Nephron (organoid): ENCODE data around the gene RPTOR.

ENCODE experiments used
- H3K27ac Mint-ChIP-seq, 3 experiments: 2 replicates each; pipeline ENCODE4 v1.8.0; 2020; ENCODE audit warnings: mixed read lengths in 3 of 3, mild to moderate bottlenecking in 2 of 3, moderate library complexity in 1 of 3
- H3K27me3 Mint-ChIP-seq: 2 replicates; pipeline ENCODE4 v1.8.0; 2021; ENCODE audit warnings: low read depth, mild to moderate bottlenecking, moderate library complexity, mixed read lengths
- H3K36me3 Mint-ChIP-seq: 2 replicates; pipeline ENCODE4 v1.8.0; 2020; ENCODE audit warnings: low read depth, mixed read lengths
- H3K4me1 Mint-ChIP-seq: 2 replicates; pipeline ENCODE4 v1.8.0; 2020; ENCODE audit warnings: mixed read lengths
- H3K4me3 Mint-ChIP-seq, 3 experiments: 2 replicates each; pipeline ENCODE4 v1.8.0; 2020; ENCODE audit warnings: mild to moderate bottlenecking in 3 of 3, mixed read lengths in 3 of 3, moderate library complexity in 2 of 3
- H3K9me3 Mint-ChIP-seq: 2 replicates; pipeline ENCODE4 v1.8.0; 2020; ENCODE audit warnings: mixed read lengths
- CTCF ChIP-seq, 3 experiments: fragments of 200-600 bp; sonication (generic); IDR thresholded peaks; one replicate each; pipeline ENCODE4 v1.5.0; 2021; ENCODE audit warnings: antibody characterized with exemption in 3 of 3; ENCODE audit not compliant: unreplicated experiment in 3 of 3

RPTOR gene

GRCh38 chr17:80848449-80849102 lies 303.9 kb downstream of the RPTOR start:
- Mint-ChIP-seq H3K4me3 (no peak overlapping the region), H3K4me1 (peaks cover 12% of the 10 kb centered on the region), H3K27me3 (no peaks in the 10 kb centered on the region), H3K9me3 (no peaks in the 10 kb centered on the region), H3K36me3 (peaks cover 24% of the 10 kb centered on the region), H3K27ac (no peak overlapping the region)
- TF ChIP-seq CTCF (IDR thresholded peaks at IDR 0.05; ENCODE audit: unreplicated experiment in 3 of 3): no peak

GRCh38 chr17:80849119-80849518 lies 304.5 kb downstream of the RPTOR start:
- H3K9me3 Mint-ChIP-seq: no peaks in the 10 kb centered on the region
- no peak overlapping the region for H3K4me3 Mint-ChIP-seq
- H3K4me1 Mint-ChIP-seq: peaks cover 12% of the 10 kb centered on the region
- no peaks in the 10 kb centered on the region for H3K27me3 Mint-ChIP-seq
- TF ChIP-seq CTCF (IDR thresholded peaks at IDR 0.05; ENCODE audit: unreplicated experiment in 3 of 3): no peak
- no peak overlapping the region for H3K27ac Mint-ChIP-seq
- H3K36me3 Mint-ChIP-seq: peaks cover 24% of the 10 kb centered on the region

GRCh38 chr17:80850109-80850508 lies 305.5 kb downstream of the RPTOR start:
- no peak overlapping the region for H3K27ac Mint-ChIP-seq
- TF ChIP-seq CTCF (IDR thresholded peaks at IDR 0.05; ENCODE audit: unreplicated experiment in 3 of 3): no peak
- H3K36me3 Mint-ChIP-seq: peaks cover 28% of the 10 kb centered on the region

GRCh38 chr17:80850817-80851216 lies 306.2 kb downstream of the RPTOR start:
- no peaks in the 10 kb centered on the region for H3K9me3 Mint-ChIP-seq
- no peak overlapping the region for H3K27ac Mint-ChIP-seq
- peaks cover 33% of the 10 kb centered on the region for H3K36me3 Mint-ChIP-seq
- H3K27me3 Mint-ChIP-seq: no peaks in the 10 kb centered on the region
- H3K4me1 Mint-ChIP-seq: peaks cover 8% of the 10 kb centered on the region
- TF ChIP-seq CTCF (IDR thresholded peaks at IDR 0.05; ENCODE audit: unreplicated experiment in 3 of 3): no peak
- H3K4me3 Mint-ChIP-seq: no peak overlapping the region

More at GRCh38 chr17:80850109-80850508, 305.5 kb downstream of the RPTOR start:
- no peaks in the 10 kb centered on the region for H3K27me3 Mint-ChIP-seq
- H3K9me3 Mint-ChIP-seq: no peaks in the 10 kb centered on the region
- no peak overlapping the region for H3K4me3 Mint-ChIP-seq
- H3K4me1 Mint-ChIP-seq: peaks cover 12% of the 10 kb centered on the region

- Mint-ChIP-seq H3K27ac (peak overlapping the region in 1 of 3 experiments; percentile 49), H3K4me3 (no peak overlapping the region), H3K36me3 (peaks cover 39% of the 10 kb centered on the region), H3K9me3 (no peaks in the 10 kb centered on the region), H3K4me1 (peaks cover 9% of the 10 kb centered on the region), H3K27me3 (peaks cover 4% of the 10 kb centered on the region)
- no peak for TF ChIP-seq CTCF (IDR thresholded peaks at IDR 0.05; ENCODE audit: unreplicated experiment in 3 of 3)
These were observed 306.8 kb downstream of the RPTOR start for GRCh38 chr17:80851277-80851925.
